ENCODE data around the gene ARID4B.

Gene ARID4B

DNA sequence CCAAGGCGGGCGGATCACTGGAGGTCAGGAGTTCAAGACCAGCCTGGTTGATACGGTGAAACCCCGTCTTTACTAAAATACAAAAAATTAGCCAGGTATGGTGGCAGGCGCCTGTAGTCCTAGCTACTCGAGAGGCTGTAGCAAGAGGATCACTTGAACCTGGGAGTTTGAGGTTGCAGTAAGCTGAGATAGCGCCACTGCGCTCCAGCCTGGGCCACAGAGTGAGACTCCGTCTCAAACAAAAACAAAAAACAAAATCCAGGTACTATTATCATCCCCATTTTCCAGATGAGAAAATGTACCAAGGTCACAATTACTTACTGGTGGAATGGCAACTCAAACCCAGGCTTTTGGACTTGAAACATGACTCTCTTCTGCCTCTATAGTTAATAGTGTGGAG, 203.9 kb downstream of the ARID4B start:
- DNase-seq = no peak

DNA sequence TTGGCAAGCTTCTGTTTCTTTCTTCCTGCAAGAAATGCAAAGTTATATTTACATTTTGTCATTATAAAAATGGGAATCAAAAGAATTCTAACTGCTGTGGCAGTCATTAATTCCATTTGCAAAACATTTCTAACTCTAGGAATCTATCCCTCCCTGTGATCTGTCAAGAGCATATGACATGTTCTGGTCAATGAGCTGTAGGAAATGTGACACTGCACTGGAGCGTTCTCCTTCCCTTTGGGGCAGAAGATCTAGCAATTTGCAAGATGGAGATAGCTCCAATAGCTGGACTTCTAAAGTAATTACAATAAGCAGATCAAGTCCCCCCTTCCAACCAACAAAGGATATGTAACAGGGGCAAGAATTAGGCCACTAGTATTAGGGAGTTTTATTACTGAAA, 205.6 kb downstream of the ARID4B start:
- DNase-seq = no peak

All from NCI-H2029 (cell line).